NT2/D1 (cell line): ENCODE measurements around the gene HPS1.

Experiments used
- SUZ12 ChIP-seq: IDR thresholded peaks from 2 replicates; pipeline ENCODE4 v1.6.1; 2011; ENCODE audit not compliant: insufficient read length, insufficient read depth; ENCODE audit errors: extremely low read depth
- ZNF274 ChIP-seq: IDR thresholded peaks from 2 replicates; pipeline ENCODE4 v1.6.1; 2011; ENCODE audit warnings: mild to moderate bottlenecking, low read depth, low read length

- TF ChIP-seq ZNF274: no peak
- no peak for TF ChIP-seq SUZ12
Measured at GRCh38 chr10:98492763-98493162, 46.0 kb upstream of the HPS1 start.
